A673 (cell line): Measurements from ENCODE around the gene TBCD.

ENCODE experiments used
- CTCF ChIP-seq: fragments of 300-800, 200-600 bp; sonication (generic); conservative IDR thresholded peaks from 2 replicates; pipeline ENCODE4 v1.5.1; 2017; ENCODE audit warnings: low read depth, mild to moderate bottlenecking, antibody characterized with exemption, low read length, moderate library complexity, mixed read lengths
- EZH2 ChIP-seq: fragments of 200-600 bp; sonication (generic); IDR thresholded peaks from 2 replicates; pipeline ENCODE4 v1.6.1; 2017; ENCODE audit warnings: borderline replicate concordance, low read depth, mild to moderate bottlenecking, mixed read lengths, antibody characterized with exemption, low read length; ENCODE audit not compliant: poor library complexity, severe bottlenecking

- TF ChIP-seq CTCF (no peak), EZH2 (no peak)
Measured at GRCh38 chr17:82772026-82772425, 20.2 kb downstream of the TBCD start.
